MV-4-11 (cell line): Measurements from ENCODE around the gene TRIM63.
A peak's percentile ranks its signal among the peaks of the same experiment; 100 is the strongest.

Source experiments
- DNase-seq: peaks from one replicate; lab custom pipeline; 2025; lab: John Stamatoyannopoulos, UW

Gene TRIM63

GRCh38 chr1:26016953-26017545, 50.4 kb downstream of the TRIM63 start:
- peak; percentile 86 for DNase-seq

- peak; percentile 57 for DNase-seq
Observed at GRCh38 chr1:26016258-26016952, 51.0 kb downstream of the TRIM63 start.

GRCh38 chr1:26015358-26015757, 52.1 kb downstream of the TRIM63 start:
- peak; percentile 96 for DNase-seq

GRCh38 chr1:26014179-26014578, 53.3 kb downstream of the TRIM63 start:
- DNase-seq: no peak

GRCh38 chr1:26012864-26013263, 54.6 kb downstream of the TRIM63 start:
- DNase-seq: no peak

GRCh38 chr1:26010825-26011224, 56.6 kb downstream of the TRIM63 start:
- DNase-seq: no peak

- DNase-seq: no peak
Observed at GRCh38 chr1:26009796-26010447, 57.5 kb downstream of the TRIM63 start.

- no peak for DNase-seq
Observed at GRCh38 chr1:26006710-26007109, 60.7 kb downstream of the TRIM63 start.

- DNase-seq: no peak
Observed at GRCh38 chr1:26005434-26006105, 61.9 kb downstream of the TRIM63 start.

GRCh38 chr1:26003756-26004155, 63.7 kb downstream of the TRIM63 start:
- no peak for DNase-seq

GRCh38 chr1:26003262-26003661, 64.2 kb downstream of the TRIM63 start:
- peak; percentile 40 for DNase-seq
